Measurements from ENCODE around the gene CHST1. TPM values are rescaled to one million over a fixed set of nuclear protein-coding genes. Genes with fewer than 3 reads are reported as not detected.

The CHST1 gene
- total and polyA plus RNA-seq, 2 donors (not counting 3 experiments of a cell fraction or from before 2014, with no cell fraction given): 12.6 to 40.5 TPM

DNA sequence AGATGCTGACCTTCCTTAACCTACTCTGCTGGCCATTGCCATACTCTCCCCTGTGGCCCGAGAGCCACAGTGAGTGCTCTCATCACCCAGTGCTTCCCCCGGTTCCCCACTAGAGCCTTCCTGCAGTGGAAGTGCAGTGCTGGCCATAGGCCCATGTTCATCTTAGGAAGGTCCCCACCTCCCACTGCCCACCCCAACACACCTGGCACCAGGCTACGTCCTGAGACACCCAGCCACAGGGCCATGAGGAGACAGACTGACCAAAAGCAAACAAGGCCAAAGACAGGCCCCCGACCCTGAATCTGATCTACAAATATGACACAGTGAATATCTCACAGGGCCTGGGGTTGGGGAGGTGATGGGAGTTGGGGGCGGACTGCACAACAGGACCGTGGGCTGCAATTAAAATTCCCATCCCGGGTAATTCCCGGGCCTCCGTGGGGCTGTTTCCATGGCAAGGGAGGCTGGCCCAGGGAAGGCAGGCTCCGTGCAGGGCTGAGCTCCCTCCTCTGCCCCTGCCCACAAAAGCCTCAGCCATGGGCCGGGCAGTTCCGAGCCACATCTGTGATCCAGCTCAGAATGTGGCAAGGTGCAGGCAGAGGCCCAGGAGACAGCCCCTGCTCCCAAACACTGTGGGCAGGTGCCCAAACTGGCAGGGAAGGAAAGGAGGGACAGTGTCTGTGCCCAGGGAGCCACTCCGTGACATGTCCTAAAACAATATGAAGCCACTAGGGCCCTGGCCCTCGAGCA, 5.1 kb upstream of the CHST1 start:
- dilution Hi-C loops (cut with MboI; ENCODE audit: extremely low pct_ligation_motif_present, low sequenced_read_pairs) (no loop called here), intact Hi-C loops (cut with micrococcal nuclease) (no loop called here)
- POLR2A ChIA-PET: no interaction called here
- Histone ChIP-seq H3K9me1 (replicated peaks; ENCODE audit: control insufficient read depth, extremely low read depth, insufficient read depth, low read length) (no peaks in the 10 kb centered on the region), H4K20me1 (replicated peaks; ENCODE audit: control insufficient read depth, extremely low read depth, insufficient read depth, low read length) (no peaks in the 10 kb centered on the region), H3K79me2 (ENCODE audit: control insufficient read depth, insufficient read depth, low read length) (no peaks in the 10 kb centered on the region), H3K4me2 (ENCODE audit: insufficient read depth, low read length) (no peak overlapping the region), H3K27ac (ENCODE audit: insufficient read depth, low read depth, low read length) (no peak overlapping the region), H3K36me3 (ENCODE audit: control insufficient read depth in 2 of 2, extremely low read depth in 1 of 2, insufficient read depth in 2 of 2, low read length in 2 of 2) (no peaks in the 10 kb centered on the region), H3K4me1 (ENCODE audit: control insufficient read depth, extremely low read depth, insufficient read depth, low read length) (no peaks in the 10 kb centered on the region), H3K4me3 (replicated peaks in 1 of 3; ENCODE audit: insufficient read depth in 1 of 3, low read depth in 1 of 3, low read length in 3 of 3) (no peak overlapping the region), H3K27me3 (ENCODE audit: control insufficient read depth in 2 of 2, insufficient read depth in 2 of 2, low read length in 2 of 2) (peaks cover 0 to 6% of the 10 kb centered on the region in 2 experiments), H3K9me3 (replicated peaks; ENCODE audit: control insufficient read depth, insufficient read depth, low read length) (no peaks in the 10 kb centered on the region), H3K9ac (replicated peaks; ENCODE audit: extremely low read depth, insufficient read depth, low read length) (no peak overlapping the region), H2AFZ (ENCODE audit: low read depth, low read length) (no peak overlapping the region)
- CTCF ChIA-PET: interaction anchor here (4.3 kb wide), 1 partner anchor 16 kb away, joined by 21 read pairs; no protein-coding TSS in a partner anchor
- no TSS peak for BruUV-seq (replicated peaks)
- FAIRE-seq (no peak), DNase-seq (ENCODE audit: low read depth, low spot score) (no peak)
- TF ChIP-seq MYC (IDR thresholded peaks at IDR 0.05; ENCODE audit: low read depth, low read length): no peak
- TF ChIP-seq, protein P1, sequence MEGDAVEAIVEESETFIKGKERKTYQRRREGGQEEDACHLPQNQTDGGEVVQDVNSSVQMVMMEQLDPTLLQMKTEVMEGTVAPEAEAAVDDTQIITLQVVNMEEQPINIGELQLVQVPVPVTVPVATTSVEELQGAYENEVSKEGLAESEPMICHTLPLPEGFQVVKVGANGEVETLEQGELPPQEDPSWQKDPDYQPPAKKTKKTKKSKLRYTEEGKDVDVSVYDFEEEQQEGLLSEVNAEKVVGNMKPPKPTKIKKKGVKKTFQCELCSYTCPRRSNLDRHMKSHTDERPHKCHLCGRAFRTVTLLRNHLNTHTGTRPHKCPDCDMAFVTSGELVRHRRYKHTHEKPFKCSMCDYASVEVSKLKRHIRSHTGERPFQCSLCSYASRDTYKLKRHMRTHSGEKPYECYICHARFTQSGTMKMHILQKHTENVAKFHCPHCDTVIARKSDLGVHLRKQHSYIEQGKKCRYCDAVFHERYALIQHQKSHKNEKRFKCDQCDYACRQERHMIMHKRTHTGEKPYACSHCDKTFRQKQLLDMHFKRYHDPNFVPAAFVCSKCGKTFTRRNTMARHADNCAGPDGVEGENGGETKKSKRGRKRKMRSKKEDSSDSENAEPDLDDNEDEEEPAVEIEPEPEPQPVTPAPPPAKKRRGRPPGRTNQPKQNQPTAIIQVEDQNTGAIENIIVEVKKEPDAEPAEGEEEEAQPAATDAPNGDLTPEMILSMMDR (IDR thresholded peaks at IDR 0.05; ENCODE audit: extremely low read depth in 1 of 2, insufficient read depth in 1 of 2, low read depth in 1 of 2, low read length in 2 of 2): no peak
- TF ChIP-seq FOS (IDR thresholded peaks at IDR 0.05; ENCODE audit: borderline replicate concordance, insufficient read depth, low read length): no peak
- TF ChIP-seq, protein P2, sequence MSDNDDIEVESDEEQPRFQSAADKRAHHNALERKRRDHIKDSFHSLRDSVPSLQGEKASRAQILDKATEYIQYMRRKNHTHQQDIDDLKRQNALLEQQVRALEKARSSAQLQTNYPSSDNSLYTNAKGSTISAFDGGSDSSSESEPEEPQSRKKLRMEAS (IDR thresholded peaks at IDR 0.05; ENCODE audit: insufficient read depth, insufficient read length): no peak
- no peak for TF ChIP-seq POLR2AphosphoS5 (IDR thresholded peaks at IDR 0.05; ENCODE audit: insufficient read depth, low read depth, low read length)
- no peak for TF ChIP-seq GATA2 (IDR thresholded peaks at IDR 0.05; ENCODE audit: insufficient read depth, insufficient read length, low read depth, low read length)
- no peak for TF ChIP-seq POLR2A (IDR thresholded peaks at IDR 0.05; ENCODE audit: low read depth, low read length)
- no peak for TF ChIP-seq EZH2 (IDR thresholded peaks at IDR 0.05; ENCODE audit: borderline replicate concordance, low read depth, low read length, severe bottlenecking)
- TF ChIP-seq JUN (IDR thresholded peaks at IDR 0.05; ENCODE audit: borderline replicate concordance, insufficient read depth, insufficient read length, low read depth): no peak

All from endothelial cell of umbilical vein (primary cell).